ENCODE data around the gene FSD2.
"Not testable (repeated sequence)": the region's sequence is repeated elsewhere in the genome, so short reads cannot be mapped to it uniquely, and the experiment has no call there.

The FSD2 gene

DNA sequence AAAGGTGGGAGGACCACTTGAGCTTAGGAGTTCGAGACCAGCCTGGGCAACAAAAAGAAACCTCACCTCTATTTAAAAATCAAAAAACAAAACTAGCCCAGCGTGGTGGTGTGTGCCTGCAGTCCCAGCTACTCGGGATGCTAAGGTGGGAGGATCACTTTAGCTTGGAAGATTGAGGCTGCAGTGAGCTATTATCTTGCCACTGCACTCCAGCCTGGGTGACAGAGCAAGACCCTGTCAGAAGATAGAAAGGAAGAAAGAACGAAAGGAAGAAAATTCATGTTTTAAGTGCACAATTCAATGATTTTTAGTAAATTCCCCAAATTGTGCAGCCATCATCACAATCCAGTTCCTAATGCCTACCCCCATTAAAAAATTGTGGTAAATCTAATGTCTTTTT lies 7.8 kb downstream of the FSD2 start:
- DNase-seq (ENCODE audit: low read depth), result no peak

DNA sequence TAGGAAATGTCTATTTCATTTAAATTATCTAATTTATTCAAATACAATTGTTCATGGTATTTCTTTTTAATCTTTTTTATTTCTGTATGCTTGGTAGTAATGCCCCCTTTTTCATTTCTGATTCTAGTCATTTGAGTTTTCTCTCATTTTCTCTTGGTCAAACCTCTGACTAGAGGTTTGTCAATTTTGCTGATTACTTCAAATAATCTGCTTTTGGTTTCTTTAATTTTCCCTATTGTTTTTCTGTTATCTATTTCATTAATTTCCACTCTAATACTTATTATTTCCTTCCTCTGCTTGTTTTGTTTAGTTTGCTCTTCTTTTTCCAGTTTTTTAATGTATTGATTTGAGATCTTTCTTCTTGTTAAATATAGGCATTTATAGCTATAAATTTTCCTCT lies 12.1 kb downstream of the FSD2 start:
- no peak for DNase-seq (ENCODE audit: low read depth)

DNA sequence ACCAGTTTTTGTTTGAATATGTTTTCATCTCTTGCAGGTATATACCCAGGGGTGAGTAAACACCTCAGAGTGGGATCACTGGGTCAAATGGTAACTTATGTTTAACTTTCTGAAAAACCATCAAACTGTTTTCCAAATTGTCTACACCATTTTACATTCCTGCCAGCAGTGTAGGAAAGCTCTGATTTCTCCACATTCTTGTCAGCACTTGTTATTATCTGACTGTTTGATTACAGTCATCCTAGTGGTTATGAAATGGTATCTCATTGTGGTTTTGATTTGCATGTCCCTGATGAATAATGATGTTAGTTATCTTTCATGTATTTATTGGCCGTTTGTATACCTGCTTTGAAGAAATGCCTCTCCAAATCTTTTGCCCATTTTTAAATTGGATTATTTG lies 13.8 kb downstream of the FSD2 start:
- DNase-seq (ENCODE audit: low read depth), result no peak

GRCh38 chr15:82790321-82790720 lies 15.5 kb downstream of the FSD2 start:
- no peak for DNase-seq (ENCODE audit: low read depth)

GRCh38 chr15:82789491-82789890 lies 16.4 kb downstream of the FSD2 start:
- DNase-seq (ENCODE audit: low read depth), result peak; percentile 25

DNA sequence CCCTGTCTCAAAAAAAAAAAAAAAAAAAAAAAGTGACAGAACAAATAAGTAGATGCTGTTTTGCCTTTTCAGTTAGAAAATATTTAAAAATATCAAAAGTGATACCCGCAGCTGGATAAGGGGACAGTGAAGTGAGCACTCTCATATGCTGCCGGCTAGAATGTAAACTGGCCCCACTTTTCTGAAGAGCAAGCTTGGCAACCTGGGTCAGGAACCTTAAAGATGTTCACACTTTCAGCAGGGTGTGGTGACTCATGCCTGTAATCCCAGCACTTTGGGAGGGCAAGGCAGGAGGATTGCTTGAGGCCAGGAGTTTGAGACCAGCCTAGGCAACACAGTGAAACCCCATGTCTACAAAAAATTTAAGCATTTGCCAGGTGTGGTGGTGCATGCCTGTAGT lies 17.4 kb downstream of the FSD2 start:
- DNase-seq (ENCODE audit: low read depth), result no peak

GRCh38 chr15:82781349-82781748 lies 24.5 kb downstream of the FSD2 start:
- no peak for DNase-seq (ENCODE audit: low read depth)

DNA sequence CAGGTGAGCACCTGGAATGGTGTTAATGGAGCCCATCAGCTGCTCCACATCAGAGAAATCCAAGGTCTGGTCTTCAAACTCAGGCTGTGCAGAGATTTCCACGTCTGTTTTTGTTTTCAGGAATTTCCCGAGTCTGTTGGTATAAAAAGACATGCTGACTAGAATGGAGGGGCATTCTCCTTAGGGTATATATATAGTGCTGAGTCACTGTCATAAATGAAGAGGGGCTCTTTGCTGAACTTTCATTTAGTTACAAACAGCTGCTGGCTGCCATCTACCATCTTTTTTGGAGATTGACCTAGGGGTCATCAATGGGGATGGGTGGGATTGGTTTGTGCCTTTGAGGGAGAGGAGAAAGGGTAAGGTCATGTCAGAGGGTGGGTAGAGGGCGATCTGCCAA lies 27.1 kb downstream of the FSD2 start:
- no peak for DNase-seq (ENCODE audit: low read depth)

DNA sequence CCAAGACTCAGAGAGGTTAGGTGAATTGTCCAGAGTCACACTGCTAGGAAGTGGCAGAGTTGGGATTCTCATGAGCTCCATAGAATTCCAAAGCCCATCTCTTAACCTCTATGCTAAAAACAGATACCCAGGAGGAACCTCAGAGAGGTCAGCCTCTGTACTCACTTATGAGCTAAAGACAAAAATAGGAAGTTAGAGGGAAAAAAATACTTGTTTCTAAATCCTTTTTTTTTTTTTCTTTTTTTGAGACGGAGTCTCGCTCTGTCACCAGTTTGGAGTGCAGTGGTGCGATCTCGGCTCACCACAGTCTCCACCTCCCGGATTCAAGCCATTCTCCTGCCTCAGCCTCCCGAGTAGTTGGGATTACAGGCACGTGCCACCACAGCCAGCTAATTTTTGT lies 31.4 kb downstream of the FSD2 start:
- no peak for DNase-seq (ENCODE audit: low read depth)

DNA sequence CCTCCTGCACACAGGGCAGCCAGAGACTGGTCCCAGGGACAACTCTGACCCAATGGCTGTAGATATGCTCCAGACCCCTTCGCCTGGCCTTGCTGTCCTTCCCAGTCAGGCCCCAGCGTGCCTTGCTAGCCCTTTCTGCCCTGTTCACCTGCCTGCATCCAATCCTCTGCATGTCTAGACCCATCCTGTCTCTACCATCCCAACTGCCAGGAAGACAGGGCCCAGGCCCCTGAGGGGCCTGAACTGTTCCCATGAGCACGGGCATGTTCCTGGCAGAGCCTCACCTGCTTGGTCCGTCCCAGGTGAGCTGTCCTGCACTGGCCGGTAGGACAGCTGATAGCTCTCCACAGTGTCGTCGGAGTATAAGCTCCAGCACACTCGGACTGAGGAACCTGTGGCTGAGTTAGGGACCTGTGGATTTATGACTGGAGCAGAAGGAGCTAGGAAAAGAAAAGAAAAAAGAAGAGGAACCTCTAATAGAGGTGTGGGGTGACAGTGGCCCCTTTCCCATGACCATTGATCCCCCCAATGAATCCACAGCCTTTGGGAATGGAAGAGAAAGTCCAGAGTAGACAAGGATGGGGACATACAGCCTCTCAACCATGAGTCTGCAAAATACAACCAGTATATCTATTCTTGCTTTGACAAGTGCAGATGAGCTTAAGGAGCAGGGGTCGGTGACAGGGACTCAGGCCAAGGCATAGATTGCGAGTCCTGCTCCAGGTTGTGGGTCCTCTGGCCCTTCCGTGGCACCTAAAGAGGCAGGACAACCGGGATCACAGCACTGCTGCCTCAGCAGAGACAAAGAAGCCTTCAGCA lies 33.9 kb downstream of the FSD2 start:
- no peak for DNase-seq (ENCODE audit: low read depth)

DNA sequence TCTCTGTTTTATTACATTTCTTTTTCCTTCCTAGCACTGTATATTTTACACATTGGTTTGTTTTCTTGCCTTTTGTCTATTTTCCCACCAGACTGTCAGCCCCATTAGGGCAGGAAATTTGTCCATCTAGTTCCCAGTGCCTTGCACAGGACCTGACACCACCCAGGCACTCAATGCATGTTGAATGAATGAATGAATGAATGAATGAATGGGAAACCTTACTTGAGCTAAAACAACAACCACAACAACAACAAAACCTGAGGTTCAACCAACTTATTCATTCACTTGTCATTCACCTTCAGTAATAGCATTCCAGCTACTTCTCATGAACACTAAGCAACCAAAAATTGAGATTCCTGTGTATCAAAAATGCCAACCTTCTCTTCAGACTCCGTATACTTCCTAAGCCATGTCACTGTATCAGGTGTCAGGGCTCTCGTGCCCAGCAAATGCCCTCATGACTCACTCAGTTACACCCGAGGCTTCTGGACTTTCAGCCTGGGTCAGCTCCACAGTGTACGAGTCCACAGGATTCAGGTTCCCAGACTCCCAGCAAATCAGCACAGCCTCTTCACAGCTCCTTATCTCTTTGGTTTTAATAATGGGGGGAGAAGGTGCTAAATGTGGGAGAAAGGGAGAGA lies 37.3 kb downstream of the FSD2 start:
- DNase-seq (ENCODE audit: low read depth), result peak; percentile 17

- DNase-seq (ENCODE audit: low read depth), result no peak
These were observed 38.6 kb downstream of the FSD2 start for GRCh38 chr15:82767163-82767829.

- DNase-seq (ENCODE audit: low read depth), result not testable (repeated sequence)
These were observed 39.7 kb downstream of the FSD2 start for GRCh38 chr15:82766201-82766600.

DNA sequence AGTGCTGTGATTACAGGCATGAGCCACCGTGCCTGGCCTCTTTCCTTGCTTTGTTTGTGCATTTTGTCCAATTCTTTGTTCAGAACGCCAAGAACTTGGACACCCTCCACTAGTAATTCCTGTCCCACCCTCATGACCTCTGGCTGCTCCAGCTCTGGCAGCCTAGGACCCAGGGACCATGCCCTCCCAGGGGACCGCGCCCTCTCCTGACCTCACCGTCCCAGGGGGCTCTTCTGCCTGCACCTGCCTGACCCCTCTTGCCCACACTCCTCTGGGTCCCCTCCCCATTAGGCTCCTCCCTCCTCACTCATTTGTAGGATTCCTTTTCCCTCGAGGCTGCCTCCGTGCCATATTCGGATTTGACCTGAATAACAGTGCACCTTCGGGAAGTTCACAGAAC lies 41.1 kb downstream of the FSD2 start:
- no peak for DNase-seq (ENCODE audit: low read depth)

GRCh38 chr15:82764117-82764490 lies 41.8 kb downstream of the FSD2 start:
- no peak for DNase-seq (ENCODE audit: low read depth)

DNA sequence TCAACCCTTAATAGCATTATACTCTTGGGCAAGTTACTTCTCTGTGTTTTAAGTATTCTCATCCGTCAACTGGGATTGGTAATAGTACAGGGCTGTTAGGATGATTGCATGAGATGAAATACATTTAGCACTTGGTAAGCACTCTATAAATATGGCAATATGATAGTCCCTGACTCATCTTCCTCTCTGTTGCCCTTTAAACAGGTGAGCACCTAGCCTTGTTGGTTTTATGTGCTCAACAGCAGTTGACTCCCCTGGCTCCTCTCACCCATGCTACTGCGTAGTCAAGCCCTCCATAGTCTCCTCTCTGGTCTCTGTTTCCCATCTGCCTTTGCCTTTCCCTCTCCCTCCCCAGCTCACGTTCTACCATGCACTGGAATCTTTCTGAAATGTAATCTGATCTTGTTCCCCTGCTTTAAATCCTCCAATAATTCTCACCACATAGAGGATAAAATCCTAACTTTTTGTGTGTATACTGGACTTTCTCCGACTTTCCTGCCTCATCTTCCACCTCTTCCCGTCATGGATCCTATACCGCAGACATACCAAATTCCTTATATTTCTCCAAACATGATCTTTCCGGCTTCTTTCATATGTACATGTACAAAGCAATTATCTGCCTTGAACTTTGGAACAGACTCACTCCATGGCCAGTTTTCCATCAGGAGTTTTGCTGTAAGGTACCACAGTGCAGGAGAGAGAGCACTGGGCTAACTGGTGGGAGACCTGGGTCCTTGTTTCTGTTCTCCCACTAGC lies 42.3 kb downstream of the FSD2 start:
- DNase-seq (ENCODE audit: low read depth), result no peak

DNA sequence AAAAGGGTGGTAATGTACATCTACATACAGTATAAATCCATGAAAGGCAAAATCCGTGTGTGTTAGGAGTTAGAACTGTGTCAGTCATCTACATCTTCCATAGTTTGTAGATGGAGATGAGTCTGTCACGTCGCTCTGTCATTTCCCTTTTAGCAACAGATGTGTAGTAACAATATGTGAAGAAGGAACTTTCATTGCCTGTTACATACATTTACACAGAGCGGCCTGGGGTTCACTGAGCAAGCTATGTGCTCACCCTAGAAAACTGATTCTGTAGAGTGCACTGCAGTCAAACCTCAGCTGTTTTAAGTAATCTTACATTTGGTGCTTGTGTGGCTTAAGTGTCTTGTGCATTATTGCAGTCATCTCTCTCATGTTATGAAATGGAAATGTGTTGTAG lies 54.6 kb downstream of the FSD2 start:
- no peak for DNase-seq (ENCODE audit: low read depth)

DNA sequence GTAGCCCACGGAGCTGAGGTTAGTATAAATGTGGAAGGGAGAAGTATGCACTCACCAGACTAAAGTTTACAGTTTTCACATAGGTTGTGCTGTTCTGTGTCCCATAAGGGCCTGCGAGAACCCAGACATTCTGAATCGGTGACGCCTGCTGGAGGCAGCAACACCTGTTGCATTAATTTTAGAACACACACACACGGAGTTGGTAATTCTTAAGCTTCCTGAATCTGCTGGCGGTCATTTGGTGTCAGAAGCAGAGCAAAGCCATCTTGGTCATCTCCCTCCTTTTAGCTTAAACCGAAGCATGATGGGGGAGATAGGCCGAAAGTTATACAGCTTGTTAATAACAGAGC lies 55.1 kb downstream of the FSD2 start:
- no peak for DNase-seq (ENCODE audit: low read depth)

GRCh38 chr15:82749951-82750830 lies 55.7 kb downstream of the FSD2 start:
- DNase-seq (ENCODE audit: low read depth), result peak; percentile 95

- no peak for DNase-seq (ENCODE audit: low read depth)
These were observed 57.6 kb downstream of the FSD2 start for GRCh38 chr15:82748315-82748714.

GRCh38 chr15:82743810-82744209 lies 62.1 kb downstream of the FSD2 start:
- DNase-seq (ENCODE audit: low read depth), result no peak

DNA sequence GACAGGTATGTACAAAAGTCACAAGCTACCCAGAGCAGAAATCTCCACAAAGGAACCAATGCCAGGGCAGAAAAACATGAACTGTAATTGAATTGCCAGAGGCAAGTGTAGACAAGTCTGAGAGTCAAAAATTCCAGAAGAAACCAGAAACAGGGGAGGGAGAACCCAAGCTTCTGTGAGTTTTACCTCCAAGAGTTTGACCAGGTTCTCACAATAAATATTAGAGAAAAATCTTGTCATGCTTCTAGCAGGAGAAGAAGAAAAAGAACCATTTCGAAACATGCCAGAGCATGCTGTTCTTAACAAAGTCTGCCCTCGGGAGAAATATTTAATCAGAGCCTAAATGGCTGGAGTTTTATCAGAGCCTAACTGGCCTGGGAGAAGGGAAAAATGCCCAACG lies 63.7 kb downstream of the FSD2 start:
- DNase-seq (ENCODE audit: low read depth), result peak; percentile 4

All from EH (cell line).